ENCODE data around the gene SLC25A24.
"Not testable (repeated sequence)": the region's sequence is repeated elsewhere in the genome, so short reads cannot be mapped to it uniquely, and the experiment has no call there.

Gene SLC25A24

DNA sequence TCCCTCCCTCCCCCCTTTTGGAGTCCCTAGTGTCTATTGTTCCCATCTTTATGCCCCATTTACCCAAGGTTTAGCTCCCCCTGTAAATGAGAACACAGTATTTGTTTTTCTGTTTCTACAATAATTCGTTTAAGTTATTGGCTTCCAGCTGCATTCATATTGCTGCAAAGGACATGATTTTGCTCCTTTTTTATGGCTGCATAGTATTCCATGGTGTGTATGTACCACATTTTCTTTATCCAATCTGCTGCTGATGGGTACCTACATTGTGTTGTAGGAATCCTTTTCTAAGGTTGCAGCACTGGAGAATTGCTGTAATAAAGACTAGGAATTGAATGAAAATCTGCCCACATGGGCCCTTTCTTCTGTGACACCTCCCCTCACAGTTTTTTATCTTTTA is 6.8 kb downstream of the SLC25A24 start:
- DNase-seq, result no peak

DNA sequence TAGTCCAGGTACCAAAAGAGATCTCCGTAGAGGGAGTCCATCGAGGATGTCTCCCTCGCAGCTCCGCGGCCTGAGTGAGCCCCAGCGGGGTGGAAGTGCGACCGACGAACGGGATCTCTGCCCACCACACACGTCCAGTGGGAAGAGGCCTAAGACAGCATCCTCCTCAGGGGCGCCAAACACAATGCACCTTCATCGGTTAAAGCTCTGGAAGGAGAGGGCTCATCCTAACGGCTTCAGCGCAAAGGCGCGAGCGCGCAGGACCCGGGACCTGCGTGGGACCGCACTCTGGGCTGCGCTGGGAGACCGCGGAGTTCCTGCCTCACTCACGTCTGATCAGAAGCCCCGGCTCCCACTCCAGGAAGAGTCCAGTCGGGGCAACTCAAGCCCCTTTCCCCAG is 7.6 kb downstream of the SLC25A24 start:
- no peak for DNase-seq

DNA sequence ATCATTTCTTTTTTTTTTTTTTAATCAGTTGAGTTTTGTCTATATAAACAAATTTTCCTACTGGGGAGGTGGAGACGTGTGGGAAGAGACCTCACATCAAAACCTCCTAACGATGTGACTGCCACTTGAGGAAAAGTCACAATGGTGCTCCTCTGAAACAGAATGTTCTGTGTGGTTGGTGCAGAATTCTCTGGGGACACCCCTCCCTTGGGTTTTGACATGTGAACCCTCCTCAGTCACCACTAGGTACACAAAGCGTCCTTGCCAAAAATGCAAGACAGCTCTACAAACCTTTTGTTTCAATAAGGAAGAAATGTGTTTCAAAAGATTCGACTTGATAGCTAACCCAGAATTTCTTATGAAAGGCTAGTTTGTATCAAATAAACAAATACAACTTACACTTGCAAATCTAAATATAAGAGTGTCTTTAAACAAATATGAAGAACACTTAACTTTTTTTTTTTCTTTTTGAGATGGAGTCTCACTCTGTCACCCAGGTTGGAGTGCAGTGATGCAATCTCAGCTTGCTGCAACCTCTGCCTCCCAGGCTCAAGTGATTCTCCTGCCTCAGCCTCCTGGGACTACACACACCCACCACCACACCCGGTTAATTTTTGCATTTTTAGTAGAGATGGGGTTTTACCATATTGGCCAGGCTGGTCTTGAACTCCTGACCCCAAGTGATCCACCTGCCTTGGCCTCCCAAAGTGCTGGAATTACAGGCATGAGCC is 9.3 kb downstream of the SLC25A24 start:
- no peak for DNase-seq

DNA sequence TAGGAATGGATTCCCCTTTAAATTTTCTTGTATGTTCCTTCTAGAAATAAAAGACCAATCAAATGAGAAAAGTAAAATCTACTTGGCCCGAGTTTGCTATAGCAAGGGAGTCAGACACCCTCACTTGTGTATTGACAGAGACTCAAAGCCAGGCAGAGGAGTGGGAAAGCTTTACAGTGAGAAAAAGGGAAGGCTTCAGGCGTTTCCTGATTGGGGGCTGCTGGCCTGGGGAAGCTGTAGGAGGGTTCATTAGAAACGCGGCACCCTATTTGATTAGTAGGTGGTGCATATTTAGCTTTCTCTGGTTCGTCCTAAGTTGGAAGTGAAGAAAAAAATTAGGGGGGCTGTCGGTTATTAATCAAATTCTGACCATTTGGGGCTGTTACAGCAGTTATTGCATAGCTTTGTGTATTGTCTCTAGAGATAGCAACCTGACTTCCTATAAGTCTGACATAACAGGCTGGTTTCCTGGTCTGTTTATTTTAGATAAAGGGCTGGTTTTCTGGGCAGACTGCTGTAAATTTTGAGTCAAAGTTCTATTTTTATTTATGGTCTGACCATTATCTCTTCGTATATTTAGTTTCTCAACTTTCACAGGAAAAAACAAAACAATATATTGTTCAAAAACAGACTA is 10.0 kb downstream of the SLC25A24 start:
- no peak for DNase-seq

DNA sequence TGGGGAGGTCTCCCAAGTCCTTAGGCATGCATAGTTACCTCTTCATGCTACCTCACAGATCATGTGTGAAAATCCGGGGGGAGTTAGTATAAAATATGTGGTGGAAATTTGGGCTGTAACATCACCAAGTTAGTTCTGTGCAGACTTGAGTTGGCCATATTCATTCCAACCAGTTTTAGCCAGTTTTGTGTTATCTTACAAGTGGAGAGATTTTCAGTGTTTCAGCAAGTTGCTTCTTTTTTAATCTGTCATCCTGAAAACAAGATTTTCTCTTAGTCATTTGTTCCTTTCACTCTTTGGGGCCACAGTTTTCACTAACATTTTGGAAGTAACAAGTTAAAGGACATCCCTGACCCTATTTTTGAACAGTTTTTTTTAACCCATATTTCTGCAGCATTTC is 11.3 kb downstream of the SLC25A24 start:
- DNase-seq, result no peak

DNA sequence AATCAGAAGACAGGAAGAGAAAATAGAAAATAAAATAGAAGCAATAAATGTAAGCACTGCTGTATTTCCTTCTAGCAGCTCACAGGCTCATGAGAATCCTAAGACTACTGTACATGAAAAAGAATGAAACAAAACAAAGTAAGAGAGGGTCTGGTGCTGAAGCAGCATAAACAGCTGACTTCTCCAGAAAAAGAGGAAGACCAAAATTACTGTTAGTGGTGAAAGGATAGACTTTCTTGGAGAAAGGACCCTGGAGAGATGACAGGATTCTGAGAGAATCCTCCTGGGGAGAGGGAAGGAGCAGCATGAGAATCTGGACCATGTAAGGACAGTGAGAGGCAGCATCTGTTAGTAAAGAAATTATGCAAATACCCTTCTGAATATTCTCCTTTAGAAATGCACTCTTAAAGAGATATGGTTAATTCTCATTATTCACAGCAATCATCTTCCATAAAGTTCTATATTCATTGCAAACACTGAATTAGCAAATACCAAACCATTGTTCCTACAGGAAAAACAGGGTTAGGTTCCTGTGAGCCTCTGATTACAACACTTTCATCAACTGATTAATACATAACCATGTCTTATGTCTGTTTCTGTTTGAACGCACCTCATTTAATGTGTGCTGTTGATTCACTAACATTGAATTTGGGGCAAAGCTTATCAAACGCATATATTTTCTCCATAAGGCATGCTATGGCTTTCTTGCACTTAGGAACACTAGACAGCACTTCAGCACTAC is 17.0 kb downstream of the SLC25A24 start:
- DNase-seq, result no peak

DNA sequence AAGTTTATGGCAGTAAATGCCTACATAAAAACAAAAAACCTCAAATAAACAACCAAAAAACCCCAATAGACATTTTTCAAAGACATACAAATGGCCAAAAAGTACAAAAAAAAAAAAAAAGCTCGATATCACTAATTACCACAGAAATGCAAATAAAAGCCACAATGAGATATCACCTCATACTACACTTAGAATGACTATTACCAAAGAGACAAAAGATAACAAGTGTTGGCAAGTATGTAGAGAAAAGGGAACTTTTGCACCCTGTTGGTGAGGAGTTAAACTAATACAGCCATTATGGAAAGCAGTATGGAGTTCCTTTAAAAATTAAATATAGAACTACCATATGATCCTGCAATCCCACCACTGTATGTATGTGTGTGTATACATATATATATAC is 21.1 kb downstream of the SLC25A24 start:
- no peak for DNase-seq

DNA sequence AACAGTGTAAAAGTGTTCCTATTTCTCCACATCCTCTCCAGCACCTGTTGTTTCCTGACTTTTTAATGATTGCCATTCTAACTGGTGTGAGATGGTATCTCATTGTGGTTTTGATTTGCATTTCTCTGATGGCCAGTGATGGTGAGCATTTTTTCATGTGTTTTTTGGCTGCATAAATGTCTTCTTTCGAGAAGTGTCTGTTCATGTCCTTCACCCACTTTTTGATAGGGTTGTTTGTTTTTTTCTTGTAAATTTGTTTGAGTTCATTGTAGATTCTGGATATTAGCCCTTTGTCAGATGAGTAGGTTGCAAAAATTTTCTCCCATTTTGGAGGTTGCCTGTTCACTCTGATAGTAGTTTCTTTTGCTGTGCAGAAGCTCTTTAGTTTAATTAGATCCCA is 37.7 kb downstream of the SLC25A24 start:
- DNase-seq, result not testable (repeated sequence)

DNA sequence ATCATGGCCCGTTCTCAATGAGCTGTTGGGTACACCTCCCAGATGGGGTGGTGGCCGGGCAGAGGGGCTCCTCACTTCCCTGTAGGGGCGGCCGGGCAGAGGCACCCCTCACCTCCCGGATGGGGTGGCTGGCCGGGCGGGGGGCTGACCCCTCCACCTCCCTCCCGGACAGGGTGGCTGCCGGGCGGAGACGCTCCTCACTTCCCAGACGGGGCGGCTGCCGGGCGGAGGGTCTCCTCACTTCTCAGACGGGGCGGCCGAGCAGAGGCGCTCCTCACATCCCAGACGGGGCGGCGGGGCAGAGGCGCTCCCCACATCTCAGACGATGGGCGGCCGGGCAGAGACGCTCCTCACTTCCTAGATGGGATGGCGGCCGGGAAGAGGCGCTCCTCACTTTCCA is 40.2 kb downstream of the SLC25A24 start:
- DNase-seq, result not testable (repeated sequence)

DNA sequence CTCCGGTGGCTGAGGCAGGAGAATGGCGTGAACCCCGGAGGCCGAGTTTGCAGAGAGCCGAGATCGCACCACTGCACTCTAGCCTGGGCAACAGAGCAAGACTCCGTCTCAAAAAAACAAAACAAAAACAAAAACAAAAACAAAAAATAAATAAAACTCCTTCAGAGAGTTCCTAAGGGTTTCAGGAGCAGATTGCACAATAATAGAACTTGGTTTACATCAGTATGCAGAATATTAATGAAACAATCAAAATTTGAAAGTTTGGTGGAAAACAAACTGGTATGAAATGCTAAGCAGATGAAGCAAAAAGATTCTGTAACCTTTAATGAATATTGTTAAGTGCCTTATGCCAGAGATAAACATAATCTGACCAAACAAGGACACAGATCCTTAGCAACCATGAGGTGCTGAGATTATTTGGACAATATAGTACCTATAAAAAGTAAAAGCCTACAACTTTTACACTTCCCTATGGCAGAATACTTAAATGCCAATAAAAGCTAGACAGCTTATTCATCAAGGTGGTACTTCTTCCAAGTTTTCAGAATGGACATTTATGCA is 41.2 kb downstream of the SLC25A24 start:
- DNase-seq, result no peak

DNA sequence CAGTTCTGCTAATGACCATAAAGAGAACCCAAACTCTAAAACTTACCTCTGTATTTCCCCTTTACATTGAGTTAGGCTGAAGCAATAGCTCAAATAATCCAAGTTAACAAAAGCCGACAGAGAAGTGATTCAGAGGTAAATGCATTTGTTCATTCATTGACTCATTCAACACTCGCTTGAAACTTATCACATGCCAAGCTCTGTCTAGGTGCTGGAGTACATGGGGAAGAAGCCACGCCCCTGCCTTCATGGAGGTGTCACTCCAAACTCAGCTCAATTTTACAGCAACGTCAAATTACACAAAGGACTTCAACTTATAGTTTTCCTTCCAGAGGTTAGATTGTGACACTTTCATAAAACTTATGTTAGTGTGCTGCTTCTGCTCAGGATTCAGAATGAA is 45.8 kb downstream of the SLC25A24 start:
- no peak for DNase-seq

DNA sequence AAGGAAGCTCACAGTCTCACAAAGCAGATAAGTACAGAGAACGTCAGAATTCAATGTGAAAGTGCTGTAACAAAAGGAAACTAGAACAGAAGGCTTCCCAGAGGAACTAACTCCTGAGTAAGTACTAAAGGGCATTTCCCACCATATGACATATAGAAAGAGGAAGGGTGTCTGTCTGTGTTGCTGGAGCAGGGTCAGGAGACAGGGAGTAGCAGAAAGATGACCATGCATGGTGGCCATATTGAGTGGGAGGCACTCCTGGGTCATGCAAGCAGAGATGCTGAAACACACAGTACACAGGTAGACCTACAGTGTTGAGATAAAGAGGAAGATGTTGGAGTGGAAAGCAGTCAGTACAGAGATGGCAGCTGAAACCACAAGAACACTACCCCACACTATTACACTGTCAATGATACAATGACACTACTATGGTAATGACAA is 47.3 kb downstream of the SLC25A24 start:
- DNase-seq, result no peak

DNA sequence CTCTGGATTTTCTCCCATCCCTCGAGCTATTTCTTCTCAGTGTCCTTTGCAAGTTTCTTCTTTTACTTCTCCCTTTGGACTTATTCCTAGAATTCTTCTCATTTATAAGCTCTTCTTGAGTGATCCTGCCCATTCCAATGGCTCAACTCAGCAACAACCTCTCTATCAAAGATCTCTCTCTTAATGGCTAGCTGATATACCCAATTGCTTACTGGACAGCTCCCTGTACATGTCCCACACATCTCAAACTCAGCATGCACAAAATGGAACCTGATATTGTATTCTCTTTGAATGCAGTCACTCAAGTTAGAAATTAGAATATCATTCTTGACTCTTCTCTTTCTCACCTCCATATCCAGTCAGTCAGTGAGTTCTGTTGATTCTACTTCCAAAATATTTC is 48.6 kb downstream of the SLC25A24 start:
- no peak for DNase-seq

DNA sequence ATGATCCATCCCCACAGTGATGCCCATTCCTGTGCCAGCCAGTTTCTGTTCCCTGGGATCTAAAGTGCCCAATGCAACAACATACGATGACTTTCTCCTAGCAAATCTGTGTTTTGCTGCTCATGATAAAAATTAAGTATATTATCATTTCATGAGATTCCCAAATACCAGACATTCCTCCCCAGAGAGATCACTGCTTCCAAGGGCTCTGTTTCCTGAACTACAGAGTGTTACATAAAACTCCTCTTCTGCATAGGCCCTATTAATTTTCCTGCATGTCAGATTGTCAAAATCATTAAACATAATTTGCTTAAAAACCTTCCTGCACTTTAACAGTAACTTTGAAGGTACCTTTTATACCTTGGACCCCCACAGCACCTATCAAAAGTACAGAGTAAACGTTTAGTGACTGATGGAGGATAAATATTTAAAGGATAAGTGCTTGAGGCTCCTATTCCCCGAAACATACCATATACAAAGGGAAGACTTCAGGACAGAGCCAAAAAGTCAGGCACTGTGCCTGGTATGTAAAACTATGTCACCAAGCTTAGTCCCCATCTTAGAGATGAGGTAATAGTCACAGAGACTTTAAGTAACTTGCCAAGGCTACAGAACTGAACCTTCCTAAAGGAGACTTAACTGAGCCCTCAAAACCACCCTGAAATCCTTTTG is 50.2 kb downstream of the SLC25A24 start:
- no peak for DNase-seq

DNA sequence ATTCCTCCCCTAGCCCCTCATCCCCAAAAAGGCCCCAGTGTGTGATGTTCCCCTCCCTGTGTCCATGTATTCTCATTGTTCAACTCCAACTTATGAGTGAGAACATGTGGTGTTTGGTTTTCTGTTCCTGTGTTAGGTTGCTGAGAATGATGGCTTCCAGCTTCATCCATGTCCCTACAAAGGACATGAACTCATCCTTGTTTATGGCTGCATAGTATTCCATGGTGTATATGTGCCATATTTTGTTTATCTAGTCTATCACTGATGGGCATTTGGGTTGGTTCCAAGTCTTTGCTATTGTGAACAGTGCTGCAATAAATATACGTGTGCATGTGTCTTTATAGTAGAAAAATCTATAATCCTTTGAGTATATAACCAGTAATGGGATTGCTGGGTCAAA is 55.6 kb downstream of the SLC25A24 start:
- not testable (repeated sequence) for DNase-seq

DNA sequence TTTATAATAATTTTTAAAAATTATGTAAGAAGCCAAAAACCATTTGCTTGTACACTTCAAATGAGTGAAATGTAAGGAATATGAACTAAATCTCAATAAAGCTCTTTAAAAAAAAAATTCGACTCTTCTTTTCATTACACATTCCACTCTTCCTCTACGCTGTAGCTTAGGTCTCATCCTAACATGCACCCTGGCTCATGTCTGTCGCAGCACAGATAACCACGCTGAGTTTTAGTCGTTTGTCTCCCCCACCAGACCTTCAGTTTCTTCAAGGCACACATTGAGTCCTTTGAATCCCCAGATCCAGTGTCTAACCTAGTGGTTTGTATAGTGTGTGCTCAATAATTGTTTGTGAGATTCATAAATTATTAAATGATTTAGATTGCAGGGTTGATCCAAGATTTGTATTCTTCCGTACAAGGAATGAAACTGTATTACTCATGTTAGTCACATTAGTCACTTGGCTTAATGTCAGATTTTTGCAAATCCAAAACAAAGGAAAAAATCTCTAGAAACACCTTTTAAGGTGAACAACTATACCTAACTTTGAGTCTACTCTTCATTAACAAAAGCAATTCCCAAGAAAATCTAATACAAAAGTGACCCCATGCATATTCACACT is 57.3 kb downstream of the SLC25A24 start:
- no peak for DNase-seq

DNA sequence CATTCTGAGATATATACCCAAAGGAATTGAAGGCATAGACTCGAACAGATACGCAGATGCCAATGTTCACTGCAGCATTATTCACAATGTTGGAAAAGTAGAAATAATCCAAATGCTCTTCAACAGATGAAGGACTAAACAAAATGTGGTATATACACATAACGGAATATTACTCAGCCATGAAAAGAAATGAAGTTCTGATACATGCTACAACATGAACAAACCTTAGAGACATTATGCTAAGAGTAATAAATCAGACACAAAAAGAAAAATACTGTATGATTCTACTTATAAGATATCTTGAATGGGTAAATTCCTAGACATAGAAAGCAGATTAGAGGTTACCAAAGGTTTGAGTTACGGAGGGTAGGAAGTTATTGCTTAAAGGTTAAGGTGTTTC is 57.9 kb downstream of the SLC25A24 start:
- DNase-seq, result no peak

DNA sequence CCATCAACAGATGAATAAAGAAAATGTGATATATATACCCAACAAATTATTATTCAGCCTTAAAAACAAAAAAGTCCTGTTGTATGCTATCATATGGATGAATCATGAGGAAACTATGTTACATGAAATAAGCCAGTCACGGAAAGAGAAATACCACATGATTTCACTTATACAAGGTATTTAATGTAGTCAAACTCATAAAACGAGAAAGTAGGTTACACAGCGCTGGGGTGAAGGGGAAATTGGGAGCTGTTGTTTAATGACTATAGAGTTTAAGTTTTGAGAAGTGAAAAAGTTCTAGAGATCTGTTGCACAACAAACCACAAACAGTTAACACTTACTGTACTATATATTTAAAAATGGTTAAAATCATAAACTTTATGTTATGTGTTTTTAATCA is 58.5 kb downstream of the SLC25A24 start:
- DNase-seq, result no peak

DNA sequence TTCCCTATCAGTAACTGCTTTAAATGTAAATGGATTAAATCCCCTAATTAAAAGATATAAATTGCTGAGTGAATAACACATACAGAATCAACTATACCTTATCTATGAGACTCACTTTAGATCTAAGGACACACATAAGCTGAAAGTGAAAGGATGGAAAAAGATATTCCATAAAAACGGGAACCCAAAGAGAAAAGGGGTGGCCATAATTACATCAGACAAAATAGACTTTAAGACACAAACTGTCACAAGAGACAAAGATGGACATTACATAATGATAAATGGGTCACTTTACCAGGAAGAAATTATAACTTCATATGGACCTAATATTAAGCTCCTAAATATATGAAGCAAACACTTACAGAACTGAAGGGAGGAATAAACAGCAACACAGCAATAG is 59.2 kb downstream of the SLC25A24 start:
- DNase-seq, result no peak

DNA sequence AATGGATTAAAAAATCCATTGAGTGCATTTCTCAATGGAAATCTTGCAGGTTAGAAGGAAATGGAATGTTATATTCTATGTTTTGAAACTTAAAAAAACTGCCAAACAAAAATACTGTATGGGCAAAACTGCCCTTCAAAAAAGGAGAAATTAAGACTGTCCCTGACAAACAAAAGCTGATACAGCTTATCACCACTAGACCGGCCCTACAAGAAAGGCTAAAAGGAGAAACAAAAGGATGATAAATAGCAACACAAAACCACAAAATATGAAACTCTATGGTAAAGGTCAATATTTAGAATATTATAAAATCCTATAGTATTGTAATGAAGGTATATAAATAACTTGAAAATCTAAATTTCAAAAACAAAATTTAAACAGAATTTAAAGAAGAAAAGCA is 60.0 kb downstream of the SLC25A24 start:
- DNase-seq, result no peak

DNA sequence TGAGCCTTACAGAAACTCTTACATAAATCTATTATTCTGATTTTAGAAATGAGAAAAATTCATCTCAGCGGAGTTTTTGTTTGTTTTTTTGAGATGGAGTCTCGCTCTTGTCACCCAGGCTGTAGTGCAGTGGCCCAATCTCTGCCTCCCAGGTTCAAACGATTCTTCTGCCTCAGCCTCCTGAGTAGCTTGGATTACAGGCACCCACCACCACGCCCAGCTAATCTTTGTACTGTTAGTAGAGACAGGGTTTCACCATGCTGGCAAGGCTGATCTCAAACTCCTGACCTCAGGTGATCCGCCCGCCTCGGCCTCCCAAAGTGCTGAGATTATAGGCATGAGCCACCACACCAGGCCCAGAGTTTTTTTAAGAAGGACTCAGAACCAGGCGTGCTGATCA is 60.6 kb downstream of the SLC25A24 start:
- not testable (repeated sequence) for DNase-seq

DNA sequence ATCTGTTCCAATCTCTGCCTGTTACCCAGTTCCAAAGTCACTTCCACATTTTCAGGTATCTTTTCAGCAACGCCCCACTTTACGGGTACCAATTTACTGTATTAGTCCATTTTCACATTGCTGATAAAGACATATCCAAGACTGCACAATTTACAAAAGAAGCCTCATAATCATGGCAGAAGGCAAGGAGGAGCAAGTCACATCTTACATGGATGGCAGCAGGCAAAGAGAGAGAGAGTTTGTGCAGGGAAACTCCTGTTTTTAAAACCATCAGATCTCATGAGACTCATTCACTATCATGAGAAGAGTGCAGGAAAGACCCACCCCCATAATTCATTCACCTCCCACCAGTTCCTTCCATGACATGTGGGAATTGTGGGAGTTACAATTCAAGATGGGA is 67.0 kb downstream of the SLC25A24 start:
- DNase-seq, result not testable (repeated sequence)

DNA sequence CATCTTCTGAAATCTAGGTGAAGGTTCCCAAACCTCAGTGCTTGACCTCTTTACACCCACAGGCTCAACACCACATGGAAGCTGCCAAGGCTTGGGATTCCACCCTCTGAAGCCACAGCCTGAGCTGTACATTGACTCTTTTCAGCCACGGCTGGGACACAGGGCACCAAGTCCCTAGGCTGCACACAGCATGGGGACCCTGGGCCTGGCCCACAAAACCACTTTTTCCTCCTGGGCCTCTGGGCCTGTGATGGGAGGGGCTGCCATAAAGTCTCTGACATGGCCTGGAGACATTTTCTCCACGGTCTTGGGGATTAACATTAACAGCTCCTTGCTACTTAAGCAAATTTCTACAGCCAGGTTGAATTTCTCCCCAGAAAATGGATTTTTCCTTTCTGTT is 67.8 kb downstream of the SLC25A24 start:
- not testable (repeated sequence) for DNase-seq

Data from right hindlimb (tissue), 1 donor.